Panc1 (cell line): ENCODE results near the gene RNF115. TPM values are rescaled to one million over a fixed set of nuclear protein-coding genes. Genes with fewer than 3 reads are reported as not detected.
"Not testable (repeated sequence)": the region's sequence is repeated elsewhere in the genome, so short reads cannot be mapped to it uniquely, and the experiment has no call there.

Experiments
- ATAC-seq: fragments of 200-7000 bp; cut with Tn5 transposase; 2 replicates; pipeline ENCODE4 v1.9.1; 2020; ENCODE audit warnings: mild to moderate bottlenecking, moderate library complexity
- BruUV-seq: library from RNA; stranded (reverse); fragments of 400-500 nt; replicated peaks from 2 replicates; lab custom pipeline; 2021; lab: Mats Ljungman, UMichigan
- CTCF ChIA-PET: fragments of 300-600 bp; sonication (Branson Sonifier 250); formaldehyde crosslinking; loops from one replicate; lab custom pipeline; 2022; ENCODE audit warnings: antibody characterized with exemption; lab: Charles Lee
- POLR2A ChIA-PET: fragments of 300-600 bp; sonication (Branson Sonifier 250); formaldehyde crosslinking; loops from one replicate; lab custom pipeline; 2022; ENCODE audit warnings: antibody characterized with exemption; lab: Charles Lee
- DNase-seq: peaks from one replicate; pipeline ENCODE4 v3.0.0-alpha.2; 2010; ENCODE audit warnings: low read depth, low spot score
- H3K27ac ChIP-seq: 2 replicates; pipeline ENCODE4 v1.5.1; 2011; ENCODE audit warnings: mild to moderate bottlenecking, low read length, inconsistent platforms
- H3K27me3 ChIP-seq: fragments of 200-500 bp; sonication (Bioruptor generic); 2 replicates; pipeline ENCODE4 v1.6.0; 2014; ENCODE audit warnings: low read length, inconsistent platforms; ENCODE audit not compliant: control insufficient read depth, insufficient read depth
- H3K36me3 ChIP-seq: fragments of 200-500 bp; sonication (Bioruptor generic); 2 replicates; pipeline ENCODE4 v1.5.1; 2014; ENCODE audit warnings: inconsistent platforms, mild to moderate bottlenecking, low read length, moderate library complexity; ENCODE audit not compliant: control insufficient read depth, insufficient read depth
- H3K4me1 ChIP-seq: 2 replicates; pipeline ENCODE4 v1.5.1; 2011; ENCODE audit warnings: inconsistent platforms, mild to moderate bottlenecking, low read length, moderate library complexity; ENCODE audit not compliant: control insufficient read depth, insufficient read depth
- H3K4me3 ChIP-seq, 2 experiments: 2 replicates each; pipeline ENCODE4 v1.5.1; 2011 to 2012; ENCODE audit warnings: low read depth in 2 of 2, low read length in 2 of 2, mild to moderate bottlenecking in 2 of 2, inconsistent platforms in 1 of 2, moderate library complexity in 1 of 2
- H3K9me3 ChIP-seq: fragments of 200-500 bp; sonication (Bioruptor generic); 2 replicates; pipeline ENCODE4 v1.5.1; 2014; ENCODE audit warnings: low read depth, mild to moderate bottlenecking, inconsistent platforms, low read length, moderate library complexity; ENCODE audit not compliant: control insufficient read depth, insufficient read depth
- CTCF ChIP-seq: fragments of 450-650 bp; IDR thresholded peaks from 2 replicates; pipeline ENCODE4 v1.5.1; 2017; ENCODE audit warnings: mild to moderate bottlenecking
- POLR2AphosphoS5 ChIP-seq: IDR thresholded peaks from 2 replicates; pipeline ENCODE4 v1.6.1; 2012; ENCODE audit warnings: mild to moderate bottlenecking, low read depth, low read length, moderate library complexity
- REST ChIP-seq, 2 experiments: IDR thresholded peaks; 2 replicates each; pipeline ENCODE4 v1.6.1; 2011 to 2012; ENCODE audit warnings: low read depth in 2 of 2, control low read depth in 1 of 2, low read length in 1 of 2, mild to moderate bottlenecking in 1 of 2, moderate library complexity in 1 of 2; ENCODE audit not compliant: insufficient read depth in 1 of 2
- SIN3A ChIP-seq: IDR thresholded peaks from 2 replicates; pipeline ENCODE4 v1.6.1; 2012; ENCODE audit warnings: low read depth, mild to moderate bottlenecking, low read length, moderate library complexity, borderline replicate concordance; ENCODE audit not compliant: insufficient read depth
- TCF7L2 ChIP-seq: IDR thresholded peaks from 2 replicates; pipeline ENCODE4 v1.6.1; 2011; ENCODE audit warnings: mild to moderate bottlenecking, low read depth, low read length, inconsistent platforms
- in situ Hi-C: cut with HindIII; loops from 2 replicates; pipeline ENCODE4 v1.10.0; 2016; ENCODE audit warnings: low sequenced_read_pairs, low pct_unique_long_range_greater_than_20kb
- intact Hi-C: fragments of 100-400 bp; cut with micrococcal nuclease; formaldehyde crosslinking; loops from one replicate; pipeline ENCODE4 v1.10.0; 2022; ENCODE audit not compliant: unreplicated experiment
- total RNA-seq: library from RNA; stranded (reverse); gene quantifications from one replicate; pipeline ENCODE4 v1.2.1, GENCODE V29; 2021; ENCODE audit not compliant: unreplicated experiment

The RNF115 gene
- total RNA-seq, 1 experiment from 2014 or later, result 14.5 TPM

GRCh38 chr1:145773423-145773822 lies 50.5 kb downstream of the RNF115 start:
- no peak overlapping the region for H3K27ac ChIP-seq
- ChIA-PET POLR2A (interaction anchor here (0.7 kb wide), 1 partner anchor 19 kb away, joined by 3 read pairs; no protein-coding TSS in a partner anchor), CTCF (interaction anchor here (0.7 kb wide), 1 partner anchor 61 kb away, joined by 4 read pairs; no protein-coding TSS in a partner anchor)
- no TSS peak for BruUV-seq
- no peak for ATAC-seq
- no peaks in the 10 kb centered on the region for H3K4me1 ChIP-seq
- no peaks in the 10 kb centered on the region for H3K9me3 ChIP-seq
- no peaks in the 10 kb centered on the region for H3K27me3 ChIP-seq
- intact Hi-C loops (no loop called here), in situ Hi-C loops (no loop called here)
- DNase-seq, result no peak
- peaks cover 5% of the 10 kb centered on the region; the same call in 1 of the 2 replicates for H3K36me3 ChIP-seq
- no peak for TF ChIP-seq CTCF
- no peak for TF ChIP-seq SIN3A
- TF ChIP-seq POLR2AphosphoS5, result no peak
- no peak for TF ChIP-seq TCF7L2
- TF ChIP-seq REST (IDR thresholded peaks at IDR 0.05; ENCODE audit: insufficient read depth in 1 of 2, low read depth in 2 of 2, low read length in 1 of 2), result no peak
- no peak overlapping the region for H3K4me3 ChIP-seq

GRCh38 chr1:145771056-145771455 lies 52.8 kb downstream of the RNF115 start:
- ATAC-seq, result no peak
- H3K9me3 ChIP-seq, result no peaks in the 10 kb centered on the region
- no peak for DNase-seq
- peaks cover 5% of the 10 kb centered on the region; the same call in 1 of the 2 replicates for H3K36me3 ChIP-seq
- no TSS peak for BruUV-seq
- no peak for TF ChIP-seq TCF7L2
- TF ChIP-seq SIN3A, result no peak
- no peak for TF ChIP-seq REST (IDR thresholded peaks at IDR 0.05; ENCODE audit: insufficient read depth in 1 of 2, low read depth in 2 of 2, low read length in 1 of 2)
- no peak for TF ChIP-seq CTCF
- TF ChIP-seq POLR2AphosphoS5, result no peak
- H3K4me3 ChIP-seq, result no peak overlapping the region
- intact Hi-C loops (no loop called here), in situ Hi-C loops (no loop called here)
- POLR2A ChIA-PET, result no interaction called here
- no peaks in the 10 kb centered on the region for H3K27me3 ChIP-seq
- no peak overlapping the region for H3K27ac ChIP-seq
- H3K4me1 ChIP-seq, result no peaks in the 10 kb centered on the region
- CTCF ChIA-PET, result no interaction called here

- in situ Hi-C loops, intact Hi-C loops, BruUV-seq, H3K27ac ChIP-seq, POLR2A ChIA-PET, H3K36me3 ChIP-seq, H3K9me3 ChIP-seq, DNase-seq, H3K27me3 ChIP-seq, CTCF ChIA-PET, H3K4me3 ChIP-seq, H3K4me1 ChIP-seq: not testable (repeated sequence)
- ATAC-seq, result peak; percentile 38; the same call in 1 of the 2 replicates
These were observed 55.9 kb downstream of the RNF115 start for GRCh38 chr1:145768004-145768403.

GRCh38 chr1:145766926-145767325 lies 57.0 kb downstream of the RNF115 start:
- in situ Hi-C loops, BruUV-seq, CTCF ChIA-PET, intact Hi-C loops, H3K4me3 ChIP-seq, H3K27ac ChIP-seq, H3K27me3 ChIP-seq, H3K36me3 ChIP-seq, H3K4me1 ChIP-seq, POLR2A ChIA-PET, DNase-seq, H3K9me3 ChIP-seq, ATAC-seq: not testable (repeated sequence)
